GM13977 (cell line): ENCODE data around the gene CAMK1.
"Not testable (repeated sequence)": the region's sequence is repeated elsewhere in the genome, so short reads cannot be mapped to it uniquely, and the experiment has no call there.

Source experiments
- DNase-seq: peaks from one replicate; pipeline ENCODE4 v3.0.0; 2012; ENCODE audit warnings: low spot score
- CTCF ChIP-seq: IDR thresholded peaks from 2 replicates; pipeline ENCODE4 v1.5.1; 2012; ENCODE audit warnings: mild to moderate bottlenecking, control low read depth; ENCODE audit not compliant: insufficient read depth; ENCODE audit errors: extremely low read depth, missing control alignments
- in situ Hi-C: fragments of 300-500 bp; cut with MboI; formaldehyde crosslinking; loops from one replicate; pipeline ENCODE4 v1.12.0; 2022; ENCODE audit warnings: low sequenced_read_pairs, low pct_unique_long_range_greater_than_20kb, mixed read lengths, inconsistent platforms; ENCODE audit not compliant: unreplicated experiment

CAMK1 gene

GRCh38 chr3:9778143-9779074 is 8.7 kb upstream of the CAMK1 start:
- in situ Hi-C loops = no loop called here
- DNase-seq = peak; percentile 44
- no peak for TF ChIP-seq CTCF

DNA sequence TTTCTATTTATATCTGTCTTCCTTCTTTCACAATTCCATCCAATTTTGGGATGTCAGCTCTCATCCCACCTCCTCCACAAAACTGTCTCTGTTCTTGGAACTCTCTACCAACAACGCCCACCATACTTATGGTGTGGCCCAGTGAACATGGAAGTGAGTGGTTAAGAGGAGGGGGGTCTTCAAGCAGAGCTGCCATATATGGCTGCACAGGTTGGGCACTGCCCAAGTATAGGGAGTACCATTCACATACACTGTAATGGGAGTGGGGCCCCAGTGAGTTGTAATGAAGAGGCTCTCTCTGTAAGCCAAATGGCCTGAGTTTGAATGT is 7.9 kb upstream of the CAMK1 start:
- TF ChIP-seq CTCF = no peak
- no peak for DNase-seq
- in situ Hi-C loops = no loop called here

DNA sequence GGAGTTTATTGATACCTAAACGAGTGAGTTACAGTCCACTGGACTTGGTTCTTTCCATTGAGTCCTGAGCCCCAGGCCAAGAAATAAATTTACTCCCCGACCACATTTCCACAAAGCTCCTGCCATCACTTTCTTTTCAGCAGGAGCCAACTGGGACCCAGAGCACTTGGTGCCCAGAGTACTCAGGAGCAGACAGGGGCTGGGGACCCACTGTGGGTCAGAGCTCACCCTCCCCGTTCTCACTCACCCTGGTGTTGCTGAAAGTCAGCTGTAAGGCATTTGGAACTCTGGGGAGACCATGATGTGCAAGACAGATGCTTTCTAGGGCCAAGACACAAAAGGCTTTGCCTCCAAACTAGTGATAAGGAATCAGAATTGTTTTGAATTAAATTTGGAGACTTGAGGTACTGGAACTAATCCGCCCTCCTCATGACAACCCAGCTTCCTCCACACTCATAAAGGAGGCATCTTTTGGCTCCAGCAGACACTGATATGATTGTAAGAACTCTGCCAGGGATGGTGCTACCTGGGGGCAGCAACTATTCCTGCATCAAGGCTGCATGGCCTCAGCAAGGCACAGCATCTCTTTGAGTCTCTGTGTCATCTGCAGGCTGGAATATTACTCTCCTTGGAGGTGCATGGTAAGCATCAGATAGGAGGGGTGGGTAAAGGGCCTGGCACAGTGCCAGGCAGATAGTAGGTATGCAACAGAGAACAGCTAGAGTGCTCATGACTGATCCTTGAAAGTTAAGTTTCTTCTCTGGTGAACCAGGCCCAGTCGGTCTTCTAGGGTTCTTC is 7.3 kb upstream of the CAMK1 start:
- DNase-seq = no peak
- in situ Hi-C loops = no loop called here
- TF ChIP-seq CTCF = no peak

DNA sequence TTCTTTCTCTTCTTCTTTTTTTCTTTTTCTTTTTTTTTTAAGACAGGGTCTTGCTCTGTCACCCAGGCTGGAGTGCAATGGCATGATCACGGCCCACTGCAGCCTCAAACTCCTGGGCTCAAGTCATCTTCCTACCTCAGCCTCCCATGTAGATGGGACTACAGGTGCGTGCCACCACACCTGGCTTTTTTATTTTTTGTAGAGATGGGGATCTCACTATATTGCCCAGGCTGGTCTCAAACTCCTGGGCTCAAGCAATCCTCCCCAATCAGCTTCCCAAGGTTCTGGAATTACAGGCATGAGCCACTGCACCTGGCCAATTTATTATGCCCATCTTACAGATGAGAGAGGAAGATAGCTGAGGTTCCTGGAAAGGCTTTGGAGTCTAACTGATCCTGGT is 1.3 kb upstream of the CAMK1 start:
- in situ Hi-C loops, DNase-seq: not testable (repeated sequence)

DNA sequence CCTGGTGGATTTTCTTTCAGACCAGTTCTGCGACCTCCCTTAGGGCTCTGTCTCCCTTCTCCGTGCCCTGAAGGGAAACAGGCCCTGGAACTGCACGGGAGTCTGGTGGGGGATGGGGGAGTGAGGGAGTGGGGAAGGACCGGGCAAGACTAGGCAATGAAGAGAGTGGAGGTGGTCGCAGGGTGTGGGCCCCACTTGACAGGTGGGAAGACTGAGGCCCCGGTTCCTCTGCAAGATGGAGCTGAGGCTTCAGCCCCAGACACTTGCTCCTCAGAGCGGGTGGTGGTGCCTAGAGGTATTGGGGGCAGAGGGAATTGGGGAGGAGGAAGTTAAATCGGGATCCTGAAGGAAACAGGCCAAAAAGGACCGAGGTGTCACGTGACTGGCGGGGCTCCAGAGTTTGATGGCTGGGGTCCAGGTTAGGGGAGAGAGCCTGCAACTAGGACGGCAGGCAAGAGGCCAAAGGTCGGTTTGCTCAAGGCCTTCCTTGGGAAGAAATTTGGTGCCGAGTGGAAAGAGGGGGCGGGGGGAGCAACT is 597 bp upstream of the CAMK1 start:
- TF ChIP-seq CTCF = no peak
- no peak for DNase-seq
- in situ Hi-C loops = no loop called here

- TF ChIP-seq CTCF = no peak
- in situ Hi-C loops = no loop called here
- DNase-seq = no peak
Observed at GRCh38 chr3:9769012-9769411, 735 bp downstream of the CAMK1 start.
